GM23338 (cell line): ENCODE data around the gene GCN1. TPM values are rescaled to one million over a fixed set of nuclear protein-coding genes. Genes with fewer than 3 reads are reported as not detected.

Source experiments
- ATAC-seq: fragments of 200-7000 bp; cut with Tn5 transposase; 3 replicates; pipeline ENCODE4 v1.9.1; 2020
- DNase-seq: peaks from one replicate; pipeline ENCODE4 v3.0.0-alpha.2; 2015; ENCODE audit warnings: low spot score
- H2AFZ ChIP-seq: fragments of 200-600 bp; sonication (generic); 2 replicates; pipeline ENCODE4 v1.8.0; 2016; ENCODE audit warnings: antibody characterized with exemption, mild to moderate bottlenecking, moderate library complexity
- H3F3A ChIP-seq: fragments of 200-600 bp; sonication (generic); replicated peaks from 2 replicates; pipeline ENCODE4 v1.8.0; 2017; ENCODE audit warnings: antibody characterized with exemption, mixed run types, low read depth
- H3K27ac ChIP-seq: fragments of 200-600 bp; sonication (generic); 2 replicates; pipeline ENCODE4 v1.6.1; 2016; ENCODE audit warnings: low read depth
- H3K27me3 ChIP-seq: fragments of 200-600 bp; sonication (generic); 2 replicates; pipeline ENCODE4 v1.8.0; 2016; ENCODE audit warnings: mild to moderate bottlenecking, mixed run types, moderate library complexity; ENCODE audit not compliant: insufficient read depth
- H3K36me3 ChIP-seq: fragments of 200-600 bp; sonication (generic); 2 replicates; pipeline ENCODE4 v1.8.0; 2016; ENCODE audit warnings: mild to moderate bottlenecking; ENCODE audit not compliant: insufficient read depth
- H3K4me1 ChIP-seq: fragments of 200-600 bp; sonication (generic); 2 replicates; pipeline ENCODE4 v1.8.0; 2016; ENCODE audit warnings: mild to moderate bottlenecking, moderate library complexity; ENCODE audit not compliant: insufficient read depth
- H3K4me2 ChIP-seq: fragments of 200-600 bp; sonication (generic); 2 replicates; pipeline ENCODE4 v1.7.1; 2017; ENCODE audit warnings: mixed run types
- H3K4me3 ChIP-seq: fragments of 200-600 bp; sonication (generic); 2 replicates; pipeline ENCODE4 v1.6.1; 2016; ENCODE audit warnings: mixed run types
- H3K79me2 ChIP-seq: fragments of 200-600 bp; sonication (generic); replicated peaks from 2 replicates; pipeline ENCODE4 v1.8.0; 2017; ENCODE audit warnings: mild to moderate bottlenecking; ENCODE audit not compliant: insufficient read depth
- H3K9me2 ChIP-seq: fragments of 200-600 bp; sonication (generic); 2 replicates; pipeline ENCODE4 v1.8.0; 2017; ENCODE audit not compliant: insufficient read depth
- H4K20me1 ChIP-seq: fragments of 200-600 bp; sonication (generic); replicated peaks from 2 replicates; pipeline ENCODE4 v1.8.0; 2017; ENCODE audit warnings: mild to moderate bottlenecking; ENCODE audit not compliant: insufficient read depth
- H3K27ac Mint-ChIP-seq: 2 replicates; pipeline ENCODE4 v1.8.0; 2020; ENCODE audit warnings: inconsistent platforms, mild to moderate bottlenecking, moderate library complexity, mixed read lengths
- H3K27me3 Mint-ChIP-seq: 3 replicates; pipeline ENCODE4 v1.8.0; 2022; ENCODE audit warnings: low read depth, mild to moderate bottlenecking, moderate library complexity, mixed read lengths, inconsistent platforms; ENCODE audit not compliant: insufficient read depth, poor library complexity
- H3K36me3 Mint-ChIP-seq: 3 replicates; pipeline ENCODE4 v1.8.0; 2021; ENCODE audit warnings: low read depth, mild to moderate bottlenecking, inconsistent platforms, moderate library complexity, mixed read lengths
- H3K4me1 Mint-ChIP-seq: 3 replicates; pipeline ENCODE4 v1.8.0; 2020; ENCODE audit warnings: mild to moderate bottlenecking, inconsistent platforms, mixed read lengths
- H3K4me3 Mint-ChIP-seq: 3 replicates; pipeline ENCODE4 v1.8.0; 2021; ENCODE audit warnings: moderate library complexity, mild to moderate bottlenecking, inconsistent platforms, mixed read lengths
- H3K9me3 Mint-ChIP-seq: 3 replicates; pipeline ENCODE4 v1.8.0; 2020; ENCODE audit warnings: moderate library complexity, mild to moderate bottlenecking, inconsistent platforms, mixed read lengths
- CREB1 ChIP-seq: fragments of 250-450 bp; sonication (Bioruptor Pico); IDR thresholded peaks from 2 replicates; pipeline ENCODE4 v1.5.0; 2020; ENCODE audit warnings: low read depth, mild to moderate bottlenecking, moderate library complexity
- CTCF ChIP-seq, 2 experiments: fragments of 200-600 bp in 1 of 2; sonication (generic) in 1 of 2; conservative IDR thresholded peaks; 2 replicates each; pipeline versions ENCODE4 v1.5.1 to v1.6.1; 2016 to 2017; ENCODE audit warnings: antibody characterized with exemption in 2 of 2, low read depth in 2 of 2, mild to moderate bottlenecking in 2 of 2, moderate library complexity in 1 of 2
- EZH2 ChIP-seq: fragments of 200-600 bp; sonication (generic); IDR thresholded peaks from one replicate; pipeline ENCODE4 v1.8.0; 2017; ENCODE audit warnings: antibody characterized with exemption, mild to moderate bottlenecking, low read depth; ENCODE audit not compliant: unreplicated experiment
- EZH2phosphoT487 ChIP-seq: fragments of 200-600 bp; sonication (generic); IDR thresholded peaks from one replicate; pipeline ENCODE4 v1.8.1; 2018; ENCODE audit warnings: antibody characterized with exemption; ENCODE audit not compliant: unreplicated experiment
- NANOG ChIP-seq: IDR thresholded peaks from 2 replicates; pipeline ENCODE4 v1.6.1; 2016; ENCODE audit warnings: antibody characterized with exemption, borderline replicate concordance
- STAT1 ChIP-seq: IDR thresholded peaks from one replicate; pipeline ENCODE4 v1.6.1; 2016; ENCODE audit warnings: antibody characterized with exemption; ENCODE audit not compliant: unreplicated experiment
- ZNF114 ChIP-seq: fragments of 250-450 bp; sonication (Bioruptor Pico); IDR thresholded peaks from 2 replicates; pipeline ENCODE4 v1.5.0; 2020; ENCODE audit warnings: mild to moderate bottlenecking, moderate library complexity
- ZNF331 ChIP-seq: fragments of 250-450 bp; sonication (Bioruptor Pico); IDR thresholded peaks from 2 replicates; pipeline ENCODE4 v1.5.0; 2020; ENCODE audit warnings: low read depth, mild to moderate bottlenecking, moderate library complexity
- polyA plus RNA-seq: library from polyadenylated mRNA; unstranded; fragments of >200 nt; fragmentation: Nextera tagmentation; extraction: Ambion mirVana; gene quantifications from 2 replicates; pipeline ENCODE4 v1.2.1, GENCODE V29; 2016
- total RNA-seq: library from RNA; depleted of rRNA; stranded (reverse); fragments of >200 nt; shearing (Covaris generic); gene quantifications from 2 replicates; pipeline ENCODE4 v1.2.3, GENCODE V29; 2014

Gene GCN1
- total and polyA plus RNA-seq, 2 experiments from 2014 or later, result 18.0 to 177 TPM

DNA sequence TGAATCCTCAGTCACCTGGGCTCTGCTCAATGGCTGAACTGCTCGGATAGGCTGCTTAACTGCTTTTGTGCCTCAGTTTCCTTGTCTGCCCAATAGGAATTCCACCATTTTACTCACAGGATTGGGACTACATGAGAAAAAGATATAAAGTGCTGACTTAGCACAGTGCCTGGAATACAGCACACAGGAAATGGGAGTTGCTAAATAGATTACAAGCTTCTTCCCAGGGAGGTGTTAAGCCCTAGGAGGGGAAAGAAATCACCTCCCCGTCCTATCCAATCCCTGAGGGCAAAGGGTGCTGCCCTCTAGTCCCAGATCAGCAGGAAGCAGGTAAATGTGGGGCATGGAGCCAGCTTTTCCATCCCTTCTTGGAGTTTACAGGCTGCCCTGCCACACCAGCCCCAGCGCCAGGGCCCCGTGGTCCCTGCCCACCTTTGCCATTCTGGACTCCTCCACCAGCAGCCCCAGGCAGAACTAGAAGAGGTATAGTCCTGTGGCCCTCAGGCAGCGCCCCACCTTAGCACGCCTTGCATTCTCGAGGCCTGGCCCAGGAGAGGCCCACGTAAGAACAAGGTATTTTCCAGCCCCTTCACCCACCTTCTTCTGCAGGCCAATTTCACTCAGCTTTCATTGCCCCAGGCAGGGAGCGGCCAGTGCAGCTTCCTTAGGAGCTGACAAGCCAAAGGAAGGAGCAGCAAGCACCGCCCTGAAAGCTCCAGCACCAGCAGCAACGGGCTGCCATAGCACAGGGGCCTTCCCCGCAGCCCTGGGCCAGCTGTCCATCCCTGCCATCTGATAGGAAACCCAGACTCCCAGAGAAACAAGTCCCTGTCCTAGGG is 35.2 kb upstream of the GCN1 start:
- DNase-seq (peak; percentile 50), ATAC-seq (no peak)
- Histone ChIP-seq H3K79me2 (peaks cover 53% of the 10 kb centered on the region), H2AFZ (no peak overlapping the region), H3K9me2 (no peaks in the 10 kb centered on the region), H3K4me2 (peak overlapping the region; percentile 80), H3K4me3 (peak overlapping the region; percentile 53), H3K4me1 (peaks cover 70% of the 10 kb centered on the region), H3K36me3 (no peaks in the 10 kb centered on the region), H4K20me1 (no peaks in the 10 kb centered on the region; the same call in 1 of the 2 replicates), H3K27ac (peak overlapping the region; percentile 99), H3K27me3 (no peaks in the 10 kb centered on the region), H3F3A (peaks cover 39% of the 10 kb centered on the region)
- H3K36me3 Mint-ChIP-seq, result peaks cover 15% of the 10 kb centered on the region
- no peaks in the 10 kb centered on the region for H3K9me3 Mint-ChIP-seq
- H3K27me3 Mint-ChIP-seq, result peaks cover 52% of the 10 kb centered on the region
- H3K4me1 Mint-ChIP-seq, result peaks cover 92% of the 10 kb centered on the region
- peak overlapping the region; percentile 64 for H3K4me3 Mint-ChIP-seq
- peak overlapping the region; percentile 99 for H3K27ac Mint-ChIP-seq
- TF ChIP-seq ZNF331 (CRISPR knock-in tag) (no peak), EZH2 (no peak), CREB1 (CRISPR knock-in tag) (no peak), CTCF (conservative IDR thresholded peaks at IDR 0.05; ENCODE audit: low read depth in 2 of 2) (peak; percentile 17 to 31; a peak in 2 of 4 replicates), STAT1 (no peak)

DNA sequence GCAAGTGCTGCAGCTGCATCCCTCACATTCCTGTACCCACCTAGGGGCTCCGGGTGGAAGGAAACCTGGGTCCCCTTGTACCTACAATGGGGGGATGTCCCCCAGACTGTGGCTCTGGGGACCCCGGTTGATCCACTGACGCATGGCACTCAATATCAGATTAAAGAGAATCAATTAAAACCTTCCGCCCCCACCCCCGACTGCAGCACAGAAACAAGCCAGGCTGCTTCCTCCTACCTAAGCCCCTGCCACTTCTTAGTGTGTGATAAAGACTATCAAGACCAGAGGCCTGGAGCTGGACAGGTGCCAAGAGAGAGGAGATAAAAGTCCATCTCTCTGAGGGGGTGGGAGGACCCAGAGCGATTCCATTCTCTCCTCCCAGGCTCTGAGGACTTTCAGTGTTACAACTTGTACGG is 34.6 kb upstream of the GCN1 start:
- peaks cover 35% of the 10 kb centered on the region for H3F3A ChIP-seq
- no peak for TF ChIP-seq CTCF (conservative IDR thresholded peaks at IDR 0.05; ENCODE audit: low read depth in 2 of 2)
- no peak for TF ChIP-seq ZNF331 (CRISPR knock-in tag)
- no peak for TF ChIP-seq ZNF114 (CRISPR knock-in tag)
- TF ChIP-seq CREB1 (CRISPR knock-in tag), result 0 out of 2 replicates have a peak, but pooled peaks have one; percentile 48
- peak; percentile 68; the same call in 1 of the 2 replicates for TF ChIP-seq NANOG
- no peak for TF ChIP-seq EZH2phosphoT487
- ATAC-seq (peak; percentile 6), DNase-seq (peak; percentile 75)
- H2AFZ ChIP-seq, result no peak overlapping the region
- no peaks in the 10 kb centered on the region for H3K27me3 ChIP-seq
- H3K4me3 Mint-ChIP-seq, result peak overlapping the region; percentile 64
- H3K4me1 ChIP-seq, result peaks cover 63% of the 10 kb centered on the region
- peaks cover 46% of the 10 kb centered on the region for H3K79me2 ChIP-seq
- peak overlapping the region; percentile 80 for H3K4me2 ChIP-seq
- H3K4me1 Mint-ChIP-seq, result peaks cover 88% of the 10 kb centered on the region
- peaks cover 49% of the 10 kb centered on the region for H3K27me3 Mint-ChIP-seq
- peak overlapping the region; percentile 53 for H3K4me3 ChIP-seq
- no peaks in the 10 kb centered on the region; the same call in 1 of the 2 replicates for H4K20me1 ChIP-seq
- H3K9me3 Mint-ChIP-seq, result no peaks in the 10 kb centered on the region
- peak overlapping the region; percentile 99 for H3K27ac Mint-ChIP-seq
- H3K36me3 Mint-ChIP-seq, result peaks cover 15% of the 10 kb centered on the region
- no peaks in the 10 kb centered on the region for H3K9me2 ChIP-seq
- H3K27ac ChIP-seq, result peak overlapping the region; percentile 99
- H3K36me3 ChIP-seq, result no peaks in the 10 kb centered on the region; the same call in 1 of the 2 replicates
